AG09319 (cell line): ENCODE results near the gene LAMC3.

Experiments used
- DNase-seq: peaks from one replicate; pipeline ENCODE4 v3.0.0-alpha.2; 2010; ENCODE audit warnings: low read depth; ENCODE audit errors: extremely low read depth
- TF ChIP-seq, protein P1 (sequence below): IDR thresholded peaks from 2 replicates; pipeline ENCODE4 v1.5.1; 2011; ENCODE audit warnings: low read depth, mild to moderate bottlenecking, inconsistent platforms, low read length, moderate library complexity

Gene LAMC3

DNA sequence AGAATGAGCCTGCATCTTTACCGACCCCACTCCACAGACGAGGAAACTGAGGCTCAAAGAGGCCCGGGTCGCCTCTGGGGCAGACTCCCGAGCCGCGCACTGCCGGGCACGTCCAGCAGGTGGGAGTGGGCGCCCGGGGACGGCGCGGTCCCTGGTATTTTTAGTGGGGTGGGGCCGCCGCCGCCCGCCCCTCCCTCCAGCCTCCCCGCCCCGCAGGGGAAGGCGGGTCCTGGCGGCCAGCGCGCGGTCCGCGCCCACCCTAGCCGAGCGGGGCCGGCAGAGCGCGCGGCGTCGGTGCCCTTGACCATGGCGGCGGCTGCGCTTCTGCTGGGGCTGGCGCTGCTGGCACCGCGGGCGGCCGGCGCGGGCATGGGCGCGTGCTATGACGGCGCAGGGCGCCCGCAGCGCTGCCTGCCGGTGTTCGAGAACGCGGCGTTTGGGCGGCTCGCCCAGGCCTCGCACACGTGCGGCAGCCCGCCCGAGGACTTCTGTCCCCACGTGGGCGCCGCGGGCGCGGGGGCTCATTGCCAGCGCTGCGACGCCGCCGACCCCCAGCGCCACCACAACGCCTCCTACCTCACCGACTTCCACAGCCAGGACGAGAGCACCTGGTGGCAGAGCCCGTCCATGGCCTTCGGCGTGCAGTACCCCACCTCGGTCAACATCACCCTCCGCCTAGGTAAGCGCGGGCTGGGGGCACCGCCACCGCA lies at the start of gene LAMC3:
LAMC3 (plus strand) TSS at position 266 of the 710 bp plus-strand sequence; CDS start at position 307, 41 bp downstream.
- TF ChIP-seq, protein P1, sequence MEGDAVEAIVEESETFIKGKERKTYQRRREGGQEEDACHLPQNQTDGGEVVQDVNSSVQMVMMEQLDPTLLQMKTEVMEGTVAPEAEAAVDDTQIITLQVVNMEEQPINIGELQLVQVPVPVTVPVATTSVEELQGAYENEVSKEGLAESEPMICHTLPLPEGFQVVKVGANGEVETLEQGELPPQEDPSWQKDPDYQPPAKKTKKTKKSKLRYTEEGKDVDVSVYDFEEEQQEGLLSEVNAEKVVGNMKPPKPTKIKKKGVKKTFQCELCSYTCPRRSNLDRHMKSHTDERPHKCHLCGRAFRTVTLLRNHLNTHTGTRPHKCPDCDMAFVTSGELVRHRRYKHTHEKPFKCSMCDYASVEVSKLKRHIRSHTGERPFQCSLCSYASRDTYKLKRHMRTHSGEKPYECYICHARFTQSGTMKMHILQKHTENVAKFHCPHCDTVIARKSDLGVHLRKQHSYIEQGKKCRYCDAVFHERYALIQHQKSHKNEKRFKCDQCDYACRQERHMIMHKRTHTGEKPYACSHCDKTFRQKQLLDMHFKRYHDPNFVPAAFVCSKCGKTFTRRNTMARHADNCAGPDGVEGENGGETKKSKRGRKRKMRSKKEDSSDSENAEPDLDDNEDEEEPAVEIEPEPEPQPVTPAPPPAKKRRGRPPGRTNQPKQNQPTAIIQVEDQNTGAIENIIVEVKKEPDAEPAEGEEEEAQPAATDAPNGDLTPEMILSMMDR = peak; percentile 33
- DNase-seq = no peak

DNA sequence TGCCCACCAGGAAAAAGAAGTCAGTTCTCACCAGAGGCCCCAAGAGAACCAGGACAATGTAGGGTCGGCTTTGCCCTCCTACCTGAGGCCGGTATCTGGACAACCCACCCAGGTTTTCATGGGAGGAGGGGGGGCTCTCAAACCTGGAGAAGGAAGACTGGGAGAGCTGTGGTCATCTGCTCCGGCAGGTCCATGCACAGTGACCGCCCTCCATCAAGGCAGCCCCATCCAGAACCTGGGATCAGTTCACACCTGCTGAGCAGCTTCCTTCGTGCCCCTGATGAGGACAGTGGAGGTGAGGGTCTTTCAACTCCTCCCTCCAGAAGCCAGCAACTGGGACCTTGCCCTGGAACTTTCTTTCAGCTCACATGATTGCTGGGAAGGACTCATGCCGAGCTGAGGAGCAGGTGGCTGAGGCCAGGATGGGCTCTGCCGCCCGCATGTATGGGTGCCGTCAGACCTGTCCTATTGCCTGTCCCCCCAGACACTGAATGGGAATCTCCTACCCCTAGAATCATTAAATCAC lies 49.1 kb upstream of the LAMC3 start:
- TF ChIP-seq, protein P1 = no peak
- no peak for DNase-seq

DNA sequence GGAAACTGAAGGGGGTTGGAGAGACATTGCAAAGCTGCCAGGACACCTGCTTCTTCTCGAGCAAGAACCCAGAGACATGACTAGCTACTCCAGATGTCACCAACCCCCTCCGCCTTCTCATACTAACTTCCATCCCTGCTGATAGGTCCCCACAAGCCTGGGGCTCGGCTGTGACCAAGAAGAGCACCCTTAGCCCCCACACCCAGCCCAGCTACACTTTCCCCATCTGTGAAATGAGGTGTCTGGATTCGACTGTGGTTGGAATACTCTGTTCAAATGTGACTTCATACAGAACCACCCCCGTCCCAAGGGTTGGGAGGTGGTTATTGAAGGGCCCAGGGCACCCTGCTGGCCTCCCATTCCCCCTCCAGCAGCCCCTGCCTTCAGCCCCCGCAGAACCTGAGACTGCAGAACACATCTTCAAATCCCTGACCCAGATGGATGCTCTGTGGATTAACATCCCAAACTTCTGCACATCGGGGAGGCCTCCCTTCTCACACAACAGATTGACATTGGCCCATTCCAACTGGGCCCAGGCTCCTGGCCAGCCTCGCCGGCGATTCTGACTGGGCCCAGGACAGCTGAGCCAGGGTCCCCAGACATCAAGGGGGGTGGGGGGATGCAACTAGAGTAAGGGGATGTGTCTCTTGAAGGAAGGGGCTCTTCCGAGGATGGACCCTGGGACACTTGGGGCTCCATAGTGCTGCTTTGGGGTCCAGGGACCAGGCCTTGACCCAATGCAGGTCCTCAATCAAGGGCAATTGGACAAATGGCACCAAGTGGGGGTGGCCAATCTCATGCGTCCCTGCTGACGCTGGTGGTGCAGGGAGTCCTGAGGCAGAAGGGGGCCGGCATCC lies 48.2 kb upstream of the LAMC3 start:
- TF ChIP-seq, protein P1 = no peak
- no peak for DNase-seq

DNA sequence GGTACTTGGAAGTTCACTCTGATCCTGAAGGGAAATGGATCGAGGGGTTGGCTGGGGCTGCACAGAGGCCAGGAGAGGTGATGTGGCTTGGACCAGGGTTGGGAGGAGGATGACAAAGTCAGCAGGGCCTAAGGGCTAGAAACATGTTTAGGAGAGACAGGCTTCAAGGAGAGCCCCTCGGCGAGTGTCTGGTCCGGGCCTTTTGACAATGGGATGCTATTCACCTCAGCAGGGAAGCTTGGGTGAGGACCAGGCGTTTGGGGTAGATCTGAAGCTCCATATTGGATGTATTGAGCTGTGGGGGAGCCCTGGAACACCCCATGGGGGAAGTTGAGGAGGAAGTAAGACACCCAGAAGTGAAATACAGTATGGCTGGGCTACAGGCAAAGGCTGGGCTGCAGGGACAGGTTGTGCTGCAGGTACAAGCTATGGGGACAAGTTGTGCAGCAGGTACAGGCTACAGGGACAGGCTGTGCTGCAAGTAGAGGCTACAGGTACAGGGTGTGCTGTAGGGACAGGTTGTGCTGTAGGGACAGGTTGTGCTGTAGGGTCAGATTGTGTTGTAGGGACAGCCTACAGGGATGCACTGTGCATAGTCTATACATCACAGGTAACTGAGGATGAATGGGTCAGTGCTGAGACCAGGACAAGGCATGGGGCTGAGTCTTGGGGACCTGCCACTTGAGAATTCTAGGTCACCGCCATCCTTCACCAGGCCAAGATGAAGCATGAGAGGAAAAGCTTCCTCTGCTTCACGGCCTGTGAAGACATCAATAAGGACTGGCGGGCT lies 47.3 kb upstream of the LAMC3 start:
- TF ChIP-seq, protein P1 = no peak
- no peak for DNase-seq

DNA sequence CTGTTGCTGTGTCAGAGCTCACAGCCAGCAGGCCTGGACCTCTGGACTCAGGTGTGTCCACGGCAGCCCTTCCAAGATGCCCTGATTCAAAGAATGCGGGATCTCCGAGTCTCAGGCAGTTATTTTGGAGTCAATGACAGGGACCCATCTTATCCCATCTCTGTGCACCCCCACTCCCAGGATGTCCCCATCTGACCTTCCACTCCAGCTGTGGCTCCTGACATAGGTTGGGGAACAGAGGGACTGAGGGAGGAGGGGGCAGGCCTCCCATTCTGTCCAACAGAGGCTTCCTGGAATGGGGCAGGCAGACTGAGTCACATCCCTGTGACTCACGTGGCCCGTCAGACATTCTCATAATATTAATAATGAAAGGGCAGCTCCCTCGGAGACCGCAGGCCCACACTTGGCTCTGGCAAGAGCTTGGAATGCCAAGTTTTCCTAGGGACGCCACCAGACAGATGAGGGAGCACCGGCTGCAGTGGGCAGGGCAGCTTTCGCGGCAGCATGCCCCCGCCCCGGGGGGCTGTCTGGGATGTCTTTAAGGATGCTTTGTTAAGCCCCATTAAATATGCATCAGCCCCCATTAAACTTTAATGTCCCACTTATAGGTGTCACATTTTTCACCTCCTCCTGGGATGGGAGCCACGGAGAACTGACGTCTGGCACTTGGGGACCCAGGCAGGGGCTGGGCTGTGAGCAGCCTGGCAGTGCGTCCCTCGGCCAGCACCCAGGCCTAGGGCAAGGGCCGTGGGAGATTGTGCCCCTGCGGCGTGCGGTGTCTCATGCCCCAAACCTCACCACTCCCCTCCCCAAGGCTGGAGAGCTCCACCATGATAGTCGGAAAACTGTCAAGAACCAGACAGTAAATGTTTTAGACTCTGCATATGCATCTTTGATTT lies 46.3 kb upstream of the LAMC3 start:
- peak; percentile 65 for DNase-seq
- TF ChIP-seq, protein P1 = no peak

DNA sequence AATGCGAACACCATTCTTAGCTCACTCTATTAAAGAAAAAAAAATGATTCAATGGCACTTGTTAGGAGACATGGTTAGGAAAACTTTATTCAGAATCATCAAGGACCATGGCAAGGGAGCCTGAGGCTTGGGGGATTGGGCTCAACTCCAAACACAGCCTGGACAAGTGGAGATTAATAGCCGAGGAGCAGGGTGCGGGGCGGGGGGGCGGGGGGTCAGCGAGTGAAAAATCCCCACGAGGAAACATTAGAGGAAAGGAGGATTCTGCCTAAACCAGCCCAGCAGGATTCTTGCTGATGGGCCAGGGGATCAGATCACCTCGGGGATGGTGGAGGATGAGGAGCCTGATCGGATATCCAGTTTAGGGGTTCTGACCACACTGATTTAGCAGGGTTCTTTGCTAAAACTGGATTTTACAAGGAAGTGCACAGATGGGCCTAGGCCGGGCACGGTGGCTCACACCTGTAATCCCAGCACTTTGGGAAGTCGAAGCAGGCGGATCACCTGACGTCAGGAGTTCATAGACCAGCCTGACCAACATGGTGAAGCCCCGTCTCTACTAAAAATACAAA lies 45.6 kb upstream of the LAMC3 start:
- no peak for DNase-seq
- TF ChIP-seq, protein P1 = no peak
